ENCODE results near the gene TMEM184B.

Gene TMEM184B

DNA sequence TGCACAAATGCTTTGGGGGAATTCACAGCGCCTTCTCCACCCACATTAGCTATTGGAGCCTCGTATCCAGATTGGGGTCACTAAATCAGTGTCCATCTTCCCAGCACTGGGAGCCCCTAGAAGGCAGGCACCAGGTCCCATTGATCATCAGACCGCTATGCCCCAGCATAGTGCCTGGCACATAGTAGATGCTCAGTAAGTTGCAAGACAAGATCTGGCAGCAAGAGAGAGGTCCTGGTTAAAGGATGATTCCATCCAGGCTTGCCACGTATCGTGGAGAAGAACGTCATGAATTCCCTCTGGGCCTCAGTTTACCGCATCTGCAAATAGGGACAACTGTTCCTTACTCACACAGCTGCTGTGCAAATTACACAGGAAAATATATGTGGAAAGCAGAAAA lies 1.7 kb downstream of the TMEM184B start:
- Histone ChIP-seq H3K9me3 (ENCODE audit: control insufficient read depth, low read length) (no peaks in the 10 kb centered on the region), H3K36me3 (ENCODE audit: control insufficient read depth, insufficient read depth, low read length) (peaks cover 26% of the 10 kb centered on the region), H3K4me3 (ENCODE audit: extremely low read depth, insufficient read depth, low read length, poor library complexity, severe bottlenecking) (peak overlapping the region; percentile 11), H3K4me1 (ENCODE audit: control insufficient read depth, insufficient read depth, low read length, poor library complexity, severe bottlenecking) (peaks cover 43% of the 10 kb centered on the region), H3K27ac (ENCODE audit: low read depth, low read length, severe bottlenecking) (peak overlapping the region; percentile 50)
- 97 to 98% methylated on average over 3 to 7 of the region's 7 CpGs for WGBS, 2 experiments (ENCODE audit: insufficient coverage in 2 of 2)

- Histone ChIP-seq H3K9me3 (ENCODE audit: control insufficient read depth, low read length) (no peaks in the 10 kb centered on the region), H3K36me3 (ENCODE audit: control insufficient read depth, insufficient read depth, low read length) (peaks cover 34% of the 10 kb centered on the region), H3K4me3 (ENCODE audit: extremely low read depth, insufficient read depth, low read length, poor library complexity, severe bottlenecking) (peak overlapping the region; percentile 11), H3K4me1 (ENCODE audit: control insufficient read depth, insufficient read depth, low read length, poor library complexity, severe bottlenecking) (peaks cover 41% of the 10 kb centered on the region), H3K27ac (ENCODE audit: low read depth, low read length, severe bottlenecking) (peak overlapping the region; percentile 50)
- WGBS, 2 experiments (ENCODE audit: insufficient coverage in 2 of 2): 81% methylated on average over 8 to 9 of the region's 13 CpGs
Measured at GRCh38 chr22:38270091-38270992, 2.5 kb downstream of the TMEM184B start.

GRCh38 chr22:38269466-38269865 lies 3.3 kb downstream of the TMEM184B start:
- Histone ChIP-seq H3K4me3 (ENCODE audit: extremely low read depth, insufficient read depth, low read length, poor library complexity, severe bottlenecking) (no peak overlapping the region), H3K27ac (ENCODE audit: low read depth, low read length, severe bottlenecking) (no peak overlapping the region), H3K9me3 (ENCODE audit: control insufficient read depth, low read length) (no peaks in the 10 kb centered on the region), H3K4me1 (ENCODE audit: control insufficient read depth, insufficient read depth, low read length, poor library complexity, severe bottlenecking) (peaks cover 37% of the 10 kb centered on the region), H3K36me3 (ENCODE audit: control insufficient read depth, insufficient read depth, low read length) (peaks cover 42% of the 10 kb centered on the region)
- 97 to 99% methylated on average over 7 of the region's 7 CpGs for WGBS, 2 experiments (ENCODE audit: insufficient coverage in 2 of 2)

DNA sequence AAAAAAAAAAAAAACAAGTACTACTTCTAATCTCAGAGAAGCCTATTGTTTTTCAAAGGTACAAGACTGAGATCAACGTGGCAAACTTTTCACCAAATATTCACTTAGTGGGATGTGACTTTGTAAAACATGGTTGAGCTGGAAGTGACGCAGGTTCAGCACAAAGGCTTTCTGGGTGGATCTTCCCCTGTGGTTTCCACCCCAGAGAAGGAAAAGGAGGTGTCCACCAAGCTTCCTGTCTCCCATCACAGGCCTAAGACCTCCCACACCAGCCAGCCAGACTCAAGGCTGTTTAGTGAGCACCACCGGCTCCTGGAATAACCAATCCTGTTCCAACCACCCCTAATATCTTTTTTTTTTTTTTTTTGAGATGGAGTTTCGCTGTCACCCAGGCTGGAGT lies 5.7 kb downstream of the TMEM184B start:
- Histone ChIP-seq H3K27ac (ENCODE audit: low read depth, low read length, severe bottlenecking) (no peak overlapping the region), H3K4me1 (ENCODE audit: control insufficient read depth, insufficient read depth, low read length, poor library complexity, severe bottlenecking) (peaks cover 37% of the 10 kb centered on the region), H3K4me3 (ENCODE audit: extremely low read depth, insufficient read depth, low read length, poor library complexity, severe bottlenecking) (no peak overlapping the region), H3K9me3 (ENCODE audit: control insufficient read depth, low read length) (no peaks in the 10 kb centered on the region), H3K36me3 (ENCODE audit: control insufficient read depth, insufficient read depth, low read length) (peaks cover 60% of the 10 kb centered on the region)
- 73% methylated on average over 2 of the region's 4 CpGs; no CpG with 5 or more reads in 1 of the 2 experiments for WGBS, 2 experiments (ENCODE audit: insufficient coverage in 2 of 2)

DNA sequence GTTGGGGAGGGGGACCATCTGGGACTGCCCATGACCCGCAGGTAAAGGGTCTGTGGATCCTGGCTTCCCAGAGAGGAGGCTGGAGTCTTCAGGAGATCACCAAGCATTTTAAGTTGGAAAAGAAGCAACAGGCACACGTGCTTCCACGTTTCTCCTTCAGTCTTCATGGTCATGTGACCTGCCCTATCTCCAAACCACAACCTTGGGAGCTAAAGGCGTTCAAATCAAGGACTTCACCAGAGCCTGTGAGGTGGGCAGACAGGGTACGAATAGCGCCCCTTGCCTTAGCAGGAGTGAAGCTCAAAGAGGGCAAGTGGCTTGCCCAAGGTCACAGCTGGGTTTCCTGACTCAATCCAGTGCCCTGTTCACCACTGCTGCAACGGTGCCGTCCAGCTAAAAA lies 6.7 kb downstream of the TMEM184B start:
- whole genome bisulfite sequencing, 2 experiments (ENCODE audit: insufficient coverage in 2 of 2): 78 to 80% methylated on average over 6 to 8 of the region's 8 CpGs
- Histone ChIP-seq H3K4me3 (ENCODE audit: extremely low read depth, insufficient read depth, low read length, poor library complexity, severe bottlenecking) (no peak overlapping the region), H3K4me1 (ENCODE audit: control insufficient read depth, insufficient read depth, low read length, poor library complexity, severe bottlenecking) (peaks cover 32% of the 10 kb centered on the region), H3K9me3 (ENCODE audit: control insufficient read depth, low read length) (no peaks in the 10 kb centered on the region), H3K36me3 (ENCODE audit: control insufficient read depth, insufficient read depth, low read length) (peaks cover 59% of the 10 kb centered on the region), H3K27ac (ENCODE audit: low read depth, low read length, severe bottlenecking) (no peak overlapping the region)

- H3K36me3 ChIP-seq (ENCODE audit: control insufficient read depth, insufficient read depth, low read length): peaks cover 49% of the 10 kb centered on the region
- H3K9me3 ChIP-seq (ENCODE audit: control insufficient read depth, low read length): no peaks in the 10 kb centered on the region
- 94 to 98% methylated on average over 4 of the region's 6 CpGs for WGBS, 2 experiments (ENCODE audit: insufficient coverage in 2 of 2)
- H3K4me3 ChIP-seq (ENCODE audit: extremely low read depth, insufficient read depth, low read length, poor library complexity, severe bottlenecking): no peak overlapping the region
- H3K27ac ChIP-seq (ENCODE audit: low read depth, low read length, severe bottlenecking): no peak overlapping the region
- H3K4me1 ChIP-seq (ENCODE audit: control insufficient read depth, insufficient read depth, low read length, poor library complexity, severe bottlenecking): peaks cover 19% of the 10 kb centered on the region
Measured at GRCh38 chr22:38264322-38264843, 8.4 kb downstream of the TMEM184B start.

GRCh38 chr22:38262051-38262795 lies 10.6 kb downstream of the TMEM184B start:
- H3K27ac ChIP-seq (ENCODE audit: low read depth, low read length, severe bottlenecking): no peak overlapping the region
- peaks cover 17% of the 10 kb centered on the region for H3K4me1 ChIP-seq (ENCODE audit: control insufficient read depth, insufficient read depth, low read length, poor library complexity, severe bottlenecking)
- H3K9me3 ChIP-seq (ENCODE audit: control insufficient read depth, low read length): no peaks in the 10 kb centered on the region
- 83 to 84% methylated on average over 17 to 20 of the region's 20 CpGs for WGBS, 2 experiments (ENCODE audit: insufficient coverage in 2 of 2)
- peaks cover 36% of the 10 kb centered on the region for H3K36me3 ChIP-seq (ENCODE audit: control insufficient read depth, insufficient read depth, low read length)
- no peak overlapping the region for H3K4me3 ChIP-seq (ENCODE audit: extremely low read depth, insufficient read depth, low read length, poor library complexity, severe bottlenecking)

DNA sequence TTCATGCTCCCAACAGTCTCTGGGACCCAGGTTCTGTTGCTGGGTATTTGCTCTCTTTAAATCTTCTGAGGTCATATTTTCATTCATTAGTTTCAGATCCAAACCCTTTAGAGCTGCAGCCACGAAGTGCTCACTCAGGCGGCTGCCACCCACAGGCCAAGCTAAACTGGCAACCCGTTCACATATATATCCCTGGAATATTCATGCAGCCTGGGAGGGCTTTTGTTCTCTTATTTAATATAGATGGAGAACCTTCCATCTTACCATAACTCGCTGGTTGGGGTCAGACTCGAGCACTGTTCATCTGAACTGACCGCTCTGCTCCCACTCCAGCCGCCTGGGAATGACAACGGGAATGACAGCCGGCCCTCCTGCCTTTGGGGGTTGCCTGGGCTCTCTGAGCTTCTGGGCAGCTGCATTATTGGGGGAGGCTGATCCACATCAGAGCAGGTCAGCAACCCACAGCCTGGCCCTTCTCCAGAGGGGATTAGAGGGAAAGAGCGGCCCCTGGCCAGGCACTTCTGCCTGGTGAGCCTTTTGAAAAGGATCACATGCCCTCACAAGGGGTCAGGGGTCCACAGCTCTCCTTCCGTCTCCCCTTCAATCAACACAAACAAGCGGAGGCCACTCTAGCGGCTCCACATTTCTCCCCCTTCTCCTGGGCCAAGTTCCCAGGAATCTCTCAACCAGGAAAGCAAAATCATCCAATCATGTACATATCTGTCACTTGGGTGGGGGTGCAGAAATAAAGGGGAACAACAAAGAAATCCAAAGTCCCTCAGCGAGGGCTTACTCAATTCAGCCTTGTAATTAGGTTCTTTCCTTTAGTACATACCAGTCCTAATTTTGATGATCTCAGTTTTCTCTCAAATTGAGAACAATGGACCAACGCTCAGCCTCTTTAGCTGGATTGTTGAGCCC lies 11.8 kb downstream of the TMEM184B start:
- Histone ChIP-seq H3K9me3 (ENCODE audit: control insufficient read depth, low read length) (no peaks in the 10 kb centered on the region), H3K27ac (ENCODE audit: low read depth, low read length, severe bottlenecking) (peak overlapping the region; percentile 25), H3K4me1 (ENCODE audit: control insufficient read depth, insufficient read depth, low read length, poor library complexity, severe bottlenecking) (peaks cover 7% of the 10 kb centered on the region), H3K4me3 (ENCODE audit: extremely low read depth, insufficient read depth, low read length, poor library complexity, severe bottlenecking) (no peak overlapping the region), H3K36me3 (ENCODE audit: control insufficient read depth, insufficient read depth, low read length) (peaks cover 34% of the 10 kb centered on the region)
- 83 to 93% methylated on average over 7 to 10 of the region's 15 CpGs for WGBS, 2 experiments (ENCODE audit: insufficient coverage in 2 of 2)

DNA sequence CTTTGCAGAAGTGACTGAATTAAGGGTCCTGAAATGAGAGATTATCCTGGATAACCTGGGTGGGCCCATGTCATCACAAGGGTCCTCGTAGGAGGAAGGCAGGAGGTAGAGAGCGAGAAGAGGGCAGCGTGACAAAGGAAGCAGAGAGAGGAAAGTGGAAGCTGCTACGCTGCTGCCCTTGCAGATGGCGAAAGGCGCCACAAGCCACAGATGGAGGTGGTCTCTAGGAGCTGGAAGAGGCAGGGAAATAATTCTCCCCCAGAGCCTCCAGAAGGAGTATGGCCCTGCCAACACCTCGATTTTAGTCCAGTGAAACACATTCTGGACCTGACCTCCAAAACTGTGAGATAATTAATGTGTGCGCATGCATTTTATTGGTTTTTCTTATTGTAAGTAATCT lies 13.4 kb downstream of the TMEM184B start:
- Histone ChIP-seq H3K4me3 (ENCODE audit: extremely low read depth, insufficient read depth, low read length, poor library complexity, severe bottlenecking) (no peak overlapping the region), H3K27ac (ENCODE audit: low read depth, low read length, severe bottlenecking) (no peak overlapping the region), H3K9me3 (ENCODE audit: control insufficient read depth, low read length) (no peaks in the 10 kb centered on the region), H3K4me1 (ENCODE audit: control insufficient read depth, insufficient read depth, low read length, poor library complexity, severe bottlenecking) (peaks cover 7% of the 10 kb centered on the region), H3K36me3 (ENCODE audit: control insufficient read depth, insufficient read depth, low read length) (peaks cover 20% of the 10 kb centered on the region)
- WGBS, 2 experiments (ENCODE audit: insufficient coverage in 2 of 2): 97 to 98% methylated on average over 8 of the region's 8 CpGs

DNA sequence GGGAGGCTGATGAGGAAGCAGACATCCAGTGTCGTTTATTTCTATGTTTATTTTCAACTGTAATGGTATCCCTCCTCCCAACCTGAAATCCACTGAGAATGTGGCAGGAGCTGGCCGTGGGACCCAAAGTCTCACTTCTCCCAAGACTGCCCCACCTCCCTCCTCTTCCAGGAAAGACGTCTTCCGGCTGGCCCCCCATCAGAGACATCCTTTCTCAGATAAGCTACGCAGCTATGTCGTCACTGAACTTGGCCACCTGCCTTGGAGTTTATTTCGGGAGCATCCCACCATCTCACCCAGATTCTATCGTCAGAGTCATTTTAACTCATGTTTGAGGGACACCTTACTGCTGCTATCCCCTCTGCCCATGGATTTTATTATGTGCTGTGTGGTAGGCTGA lies 13.9 kb downstream of the TMEM184B start:
- Histone ChIP-seq H3K9me3 (ENCODE audit: control insufficient read depth, low read length) (no peaks in the 10 kb centered on the region), H3K4me1 (ENCODE audit: control insufficient read depth, insufficient read depth, low read length, poor library complexity, severe bottlenecking) (peaks cover 7% of the 10 kb centered on the region), H3K36me3 (ENCODE audit: control insufficient read depth, insufficient read depth, low read length) (peaks cover 15% of the 10 kb centered on the region), H3K27ac (ENCODE audit: low read depth, low read length, severe bottlenecking) (no peak overlapping the region), H3K4me3 (ENCODE audit: extremely low read depth, insufficient read depth, low read length, poor library complexity, severe bottlenecking) (no peak overlapping the region)
- 93 to 100% methylated on average over 6 of the region's 8 CpGs for WGBS, 2 experiments (ENCODE audit: insufficient coverage in 2 of 2)

All from mesodermal cell (in vitro differentiated cells).